Testis (tissue), 3 donors: Measurements from ENCODE around the gene MSMB. TPM values are rescaled to one million over a fixed set of nuclear protein-coding genes. Genes with fewer than 3 reads are reported as not detected.

Experiments used
- DNase-seq: peaks from one replicate; pipeline ENCODE4 v3.0.0-alpha.2; 2019
- H3K27ac ChIP-seq, 2 donors: fragments of 200-600 bp; sonication (generic); one replicate each; pipeline ENCODE4 v1.5.1; 2019
- H3K27me3 ChIP-seq: fragments of 200-600 bp; sonication (generic); one replicate; pipeline ENCODE4 v1.5.1; 2019
- H3K36me3 ChIP-seq: fragments of 200-600 bp; sonication (generic); one replicate; pipeline ENCODE4 v1.5.1; 2017; ENCODE audit warnings: low read depth; ENCODE audit errors: missing control alignments
- H3K4me1 ChIP-seq: fragments of 200-600 bp; sonication (generic); one replicate; pipeline ENCODE4 v1.5.1; 2019
- H3K4me3 ChIP-seq, 2 donors: fragments of 200-600 bp; sonication (generic); one replicate each; pipeline ENCODE4 v1.5.1; 2017 to 2019
- H3K9me3 ChIP-seq: fragments of 200-600 bp; sonication (generic); one replicate; pipeline ENCODE4 v1.5.1; 2017
- POLR2A ChIP-seq: fragments of 450-650 bp; IDR thresholded peaks from one replicate; pipeline ENCODE4 v1.6.1; 2017; ENCODE audit warnings: antibody characterized with exemption, mild to moderate bottlenecking, moderate library complexity
- WGBS, 2 donors: methylation state at CpG; one replicate each; pipeline ENCODE4 v1.1.5; 2018; 5-methylcytosine and 5-hydroxymethylcytosine counted together
- intact Hi-C: fragments of 100-400 bp; cut with DNase I; formaldehyde crosslinking; loops from one replicate; pipeline ENCODE4 v1.15.1; 2023; ENCODE audit warnings: low total_unique reads
- polyA plus RNA-seq: library from polyadenylated mRNA; stranded (reverse); fragments of 350-450 nt; fragmentation: Illumina TruSeq; extraction: RNeasy Lipid Tissue Mini Kit (QIAGEN cat#74804); gene quantifications from one replicate; pipeline ENCODE4 v1.2.3, GENCODE V29; 2014; ENCODE audit warnings: low read depth, low replicate concordance; ENCODE audit not compliant: insufficient read depth
- total RNA-seq, 2 donors: library from RNA; depleted of rRNA; stranded (reverse); fragments of >200 nt; gene quantifications; one replicate each; pipeline ENCODE4 v1.2.3, GENCODE V29; 2016
- TF ChIP-seq, protein P1 (sequence below), 3 experiments: fragments of 450-650 bp in 2 of 3; fragments of 200-600 bp in 1 of 3; sonication (generic) in 1 of 3; IDR thresholded peaks; one replicate each; pipeline ENCODE4 v1.5.1; 2016 to 2019; ENCODE audit warnings: antibody characterized with exemption in 3 of 3, mild to moderate bottlenecking in 2 of 3, moderate library complexity in 1 of 3

Gene MSMB
- total and polyA plus RNA-seq, 3 donors from 2014 or later, result 1.4 to 11.6 TPM; not detected in 1

DNA sequence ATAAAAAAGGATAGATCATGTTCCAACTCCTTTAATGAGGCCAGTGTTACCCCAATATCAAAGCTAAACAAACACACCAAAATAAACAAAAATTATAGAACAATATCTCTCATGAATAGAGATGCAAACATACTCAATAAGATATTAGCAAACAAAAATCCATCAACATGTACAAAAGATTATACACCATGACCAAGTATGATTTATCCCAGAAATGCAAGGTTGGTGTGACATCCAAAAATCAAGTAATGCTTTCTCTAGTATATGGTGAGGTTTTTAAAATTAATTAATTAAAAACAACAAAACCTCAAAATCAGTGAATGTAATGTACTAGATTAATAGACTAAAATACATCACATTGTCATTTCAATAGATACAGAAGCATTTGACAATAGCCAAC is 11.0 kb upstream of the MSMB start:
- no peaks in the 10 kb centered on the region for H3K36me3 ChIP-seq
- no peaks in the 10 kb centered on the region for H3K27me3 ChIP-seq
- H3K27ac ChIP-seq, result no peak overlapping the region
- no peak for DNase-seq
- H3K9me3 ChIP-seq, result no peaks in the 10 kb centered on the region
- H3K4me1 ChIP-seq, result no peaks in the 10 kb centered on the region
- no peak overlapping the region for H3K4me3 ChIP-seq
- intact Hi-C loops, result no loop called here
- TF ChIP-seq, protein P1, sequence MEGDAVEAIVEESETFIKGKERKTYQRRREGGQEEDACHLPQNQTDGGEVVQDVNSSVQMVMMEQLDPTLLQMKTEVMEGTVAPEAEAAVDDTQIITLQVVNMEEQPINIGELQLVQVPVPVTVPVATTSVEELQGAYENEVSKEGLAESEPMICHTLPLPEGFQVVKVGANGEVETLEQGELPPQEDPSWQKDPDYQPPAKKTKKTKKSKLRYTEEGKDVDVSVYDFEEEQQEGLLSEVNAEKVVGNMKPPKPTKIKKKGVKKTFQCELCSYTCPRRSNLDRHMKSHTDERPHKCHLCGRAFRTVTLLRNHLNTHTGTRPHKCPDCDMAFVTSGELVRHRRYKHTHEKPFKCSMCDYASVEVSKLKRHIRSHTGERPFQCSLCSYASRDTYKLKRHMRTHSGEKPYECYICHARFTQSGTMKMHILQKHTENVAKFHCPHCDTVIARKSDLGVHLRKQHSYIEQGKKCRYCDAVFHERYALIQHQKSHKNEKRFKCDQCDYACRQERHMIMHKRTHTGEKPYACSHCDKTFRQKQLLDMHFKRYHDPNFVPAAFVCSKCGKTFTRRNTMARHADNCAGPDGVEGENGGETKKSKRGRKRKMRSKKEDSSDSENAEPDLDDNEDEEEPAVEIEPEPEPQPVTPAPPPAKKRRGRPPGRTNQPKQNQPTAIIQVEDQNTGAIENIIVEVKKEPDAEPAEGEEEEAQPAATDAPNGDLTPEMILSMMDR (IDR thresholded peaks at IDR 0.05), result no peak
- no peak for TF ChIP-seq POLR2A

DNA sequence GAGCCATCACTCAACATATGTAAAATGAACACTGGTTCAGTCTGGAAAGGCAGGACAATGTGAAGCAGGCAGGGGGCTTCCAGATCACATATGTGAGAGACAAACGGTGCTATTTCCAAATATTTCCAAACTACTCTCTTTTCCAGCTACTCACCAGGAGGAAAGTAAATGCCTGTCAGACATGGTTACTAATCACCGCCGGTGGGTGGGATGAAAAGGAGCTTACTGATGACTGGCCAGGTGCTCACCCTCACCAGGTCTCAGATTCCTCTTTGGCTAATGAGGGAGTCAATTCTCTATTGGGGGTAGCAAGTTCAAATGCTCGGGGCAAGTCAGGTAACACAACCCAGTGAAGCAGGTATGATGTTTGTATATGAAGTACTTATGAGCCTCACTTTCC is 9.7 kb upstream of the MSMB start:
- intact Hi-C loops, result no loop called here
- no peaks in the 10 kb centered on the region for H3K4me1 ChIP-seq
- no peaks in the 10 kb centered on the region for H3K27me3 ChIP-seq
- TF ChIP-seq POLR2A, result no peak
- TF ChIP-seq, protein P1 (IDR thresholded peaks at IDR 0.05), result no peak
- H3K36me3 ChIP-seq, result no peaks in the 10 kb centered on the region
- no peak overlapping the region for H3K4me3 ChIP-seq
- H3K27ac ChIP-seq, result no peak overlapping the region
- H3K9me3 ChIP-seq, result no peaks in the 10 kb centered on the region
- WGBS, 2 donors, result 89% methylated on average over 4 of the region's 4 CpGs
- DNase-seq, result no peak

DNA sequence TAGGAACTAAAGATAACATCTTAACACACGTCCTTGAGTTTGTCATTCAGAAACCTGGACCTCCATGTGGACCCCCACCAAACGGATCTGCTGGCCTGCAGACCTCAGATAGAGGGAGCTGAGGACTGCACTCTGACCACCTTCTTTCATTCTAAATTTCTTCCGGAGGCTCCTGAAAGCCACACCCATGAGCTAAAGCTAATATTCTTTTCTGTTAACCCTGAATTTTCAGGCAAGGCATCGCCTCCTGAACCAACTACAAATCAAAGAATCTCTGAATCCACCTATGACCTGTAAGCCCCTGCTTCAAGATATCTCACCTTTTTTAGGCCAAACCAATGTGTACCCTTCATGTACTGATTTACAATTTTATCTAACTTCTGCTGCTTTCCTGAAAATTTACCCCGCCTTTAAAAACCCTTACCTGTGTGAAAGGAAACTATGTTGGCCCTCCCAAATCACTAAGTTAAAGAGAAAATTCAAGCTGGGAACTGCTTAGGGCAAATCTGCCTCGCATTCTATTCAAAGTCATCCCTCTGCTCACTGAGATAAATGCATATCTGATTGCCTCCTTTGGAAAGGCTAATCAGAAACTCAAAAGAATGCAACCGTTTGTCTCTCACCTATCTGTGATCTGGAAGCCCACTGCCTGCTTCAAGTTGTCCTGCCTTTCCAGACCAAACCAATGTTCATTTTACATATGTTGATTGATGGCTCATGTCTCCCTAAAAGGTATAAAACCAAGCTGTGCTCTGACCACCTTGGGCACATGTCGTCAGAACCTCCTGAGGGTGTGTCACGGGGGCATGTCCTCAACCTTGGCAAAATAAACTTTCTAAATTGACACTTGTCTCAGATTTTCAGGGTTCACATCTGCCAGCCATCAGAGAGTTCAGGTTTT is 7.7 kb upstream of the MSMB start:
- Histone ChIP-seq H3K27ac (no peak overlapping the region), H3K4me1 (no peaks in the 10 kb centered on the region), H3K27me3 (no peaks in the 10 kb centered on the region), H3K9me3 (no peaks in the 10 kb centered on the region), H3K4me3 (no peak overlapping the region), H3K36me3 (no peaks in the 10 kb centered on the region)
- TF ChIP-seq, protein P1 (IDR thresholded peaks at IDR 0.05), result no peak
- no peak for TF ChIP-seq POLR2A
- WGBS, 2 donors, result 62 to 68% methylated on average over 9 of the region's 9 CpGs
- DNase-seq, result no peak
- intact Hi-C loops, result no loop called here

DNA sequence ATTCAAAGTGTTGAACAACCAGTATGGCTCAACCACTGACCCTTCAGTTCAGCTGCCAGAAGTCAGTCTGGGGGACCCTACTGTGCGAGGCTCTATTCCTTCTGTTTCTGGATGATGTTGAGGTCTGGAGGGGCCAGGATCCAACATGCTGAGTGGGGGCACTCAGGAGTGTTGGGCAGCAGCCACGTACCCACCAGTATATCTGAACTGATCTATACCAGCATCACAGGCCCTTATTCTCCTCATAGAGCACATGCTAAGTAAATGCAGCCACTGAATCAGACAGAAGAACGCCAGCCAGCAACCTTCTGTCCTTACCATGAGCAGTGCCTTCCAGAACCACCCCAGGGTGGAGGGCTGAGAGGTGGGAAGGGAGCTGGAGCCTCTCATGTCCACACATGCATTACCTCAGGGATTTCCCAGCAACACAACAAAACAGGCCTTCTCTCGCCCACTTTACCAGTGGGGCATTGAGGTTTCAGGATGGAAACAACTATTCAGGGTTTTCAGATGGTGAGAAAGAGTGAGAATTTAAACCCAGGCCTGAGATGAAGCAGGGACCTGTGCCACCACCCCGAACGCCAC is 6.8 kb upstream of the MSMB start:
- intact Hi-C loops, result no loop called here
- TF ChIP-seq, protein P1 (IDR thresholded peaks at IDR 0.05), result no peak
- no peak for TF ChIP-seq POLR2A
- no peaks in the 10 kb centered on the region for H3K9me3 ChIP-seq
- WGBS, 2 donors, result 92 to 95% methylated on average over 6 of the region's 6 CpGs
- no peaks in the 10 kb centered on the region for H3K36me3 ChIP-seq
- H3K27ac ChIP-seq, result no peak overlapping the region
- H3K4me1 ChIP-seq, result no peaks in the 10 kb centered on the region
- DNase-seq, result no peak
- no peak overlapping the region for H3K4me3 ChIP-seq
- no peaks in the 10 kb centered on the region for H3K27me3 ChIP-seq
